ENCODE measurements around the gene RTN1.

DNA sequence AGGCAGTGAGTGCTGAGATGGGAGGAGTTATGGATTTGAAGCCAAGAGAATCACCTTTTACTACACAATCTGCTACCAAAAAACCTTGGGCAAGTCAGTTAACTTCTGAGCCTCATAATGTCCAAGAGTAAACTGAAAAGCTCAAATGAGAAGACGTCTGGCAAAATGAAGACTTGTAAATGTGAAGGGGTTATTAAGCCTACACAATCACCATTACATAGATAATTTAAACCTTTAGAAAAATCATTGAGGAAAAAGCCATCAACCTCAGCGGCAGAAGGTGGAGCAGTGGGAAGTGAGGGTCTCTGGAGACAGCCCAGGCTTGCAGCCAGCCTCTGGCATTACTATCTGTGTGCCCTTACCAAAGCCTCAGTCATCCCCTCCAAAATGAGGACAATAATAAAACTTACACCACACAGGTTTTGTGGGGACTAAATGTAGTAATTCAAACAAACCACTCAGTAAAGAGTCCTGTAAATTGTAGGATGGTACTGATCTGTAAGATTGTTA is 243.5 kb downstream of the RTN1 start:
- TF ChIP-seq GATA2 (IDR thresholded peaks at IDR 0.05; ENCODE audit: low read depth, low read length) = no peak
- no peak for TF ChIP-seq GATA3 (IDR thresholded peaks at IDR 0.05; ENCODE audit: low read depth, low read length)
